ENCODE measurements around the gene APOD.
A peak's percentile ranks its signal among the peaks of the same experiment; 100 is the strongest.

DNA sequence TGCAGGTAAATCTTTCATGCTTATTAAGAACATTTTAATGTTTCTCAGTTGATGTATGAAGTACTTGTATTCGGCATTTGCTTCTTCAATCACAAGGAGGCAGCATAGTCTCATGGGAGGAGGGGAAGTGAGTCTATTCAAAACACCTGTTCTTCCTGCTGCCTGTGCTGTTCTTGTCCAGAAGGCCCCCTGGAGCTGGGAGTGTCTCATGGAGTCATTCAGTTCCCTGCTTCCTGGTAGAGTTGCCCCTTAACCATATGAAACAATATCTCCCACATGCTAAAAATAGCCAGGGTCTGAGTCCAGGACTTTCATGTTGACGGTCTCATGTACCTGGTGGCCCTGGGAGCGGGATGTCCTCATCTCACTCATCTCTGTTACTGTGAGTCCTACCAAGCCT is 25.1 kb downstream of the APOD start:
- TF ChIP-seq POLR2AphosphoS5 (IDR thresholded peaks at IDR 0.05; ENCODE audit: low read length) = no peak
- TF ChIP-seq SUZ12 (IDR thresholded peaks at IDR 0.05; ENCODE audit: unreplicated experiment) = no peak
- TF ChIP-seq, protein P1, sequence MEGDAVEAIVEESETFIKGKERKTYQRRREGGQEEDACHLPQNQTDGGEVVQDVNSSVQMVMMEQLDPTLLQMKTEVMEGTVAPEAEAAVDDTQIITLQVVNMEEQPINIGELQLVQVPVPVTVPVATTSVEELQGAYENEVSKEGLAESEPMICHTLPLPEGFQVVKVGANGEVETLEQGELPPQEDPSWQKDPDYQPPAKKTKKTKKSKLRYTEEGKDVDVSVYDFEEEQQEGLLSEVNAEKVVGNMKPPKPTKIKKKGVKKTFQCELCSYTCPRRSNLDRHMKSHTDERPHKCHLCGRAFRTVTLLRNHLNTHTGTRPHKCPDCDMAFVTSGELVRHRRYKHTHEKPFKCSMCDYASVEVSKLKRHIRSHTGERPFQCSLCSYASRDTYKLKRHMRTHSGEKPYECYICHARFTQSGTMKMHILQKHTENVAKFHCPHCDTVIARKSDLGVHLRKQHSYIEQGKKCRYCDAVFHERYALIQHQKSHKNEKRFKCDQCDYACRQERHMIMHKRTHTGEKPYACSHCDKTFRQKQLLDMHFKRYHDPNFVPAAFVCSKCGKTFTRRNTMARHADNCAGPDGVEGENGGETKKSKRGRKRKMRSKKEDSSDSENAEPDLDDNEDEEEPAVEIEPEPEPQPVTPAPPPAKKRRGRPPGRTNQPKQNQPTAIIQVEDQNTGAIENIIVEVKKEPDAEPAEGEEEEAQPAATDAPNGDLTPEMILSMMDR (IDR thresholded peaks at IDR 0.05 in 2 of 3, conservative IDR thresholded peaks at IDR 0.05 in 1 of 3; ENCODE audit: control insufficient read depth in 2 of 3, extremely low read depth in 1 of 3, insufficient read depth in 1 of 3, low read depth in 3 of 3, low read length in 3 of 3) = peak; percentile 61 to 77 (median 65); a peak in 5 of 6 replicates
- no peak for TF ChIP-seq POLR2A (IDR thresholded peaks at IDR 0.05; ENCODE audit: low read depth, low read length)
- no peak for TF ChIP-seq FOXM1 (IDR thresholded peaks at IDR 0.05; ENCODE audit: low read depth, low read length)
- TF ChIP-seq FOXK2 (IDR thresholded peaks at IDR 0.05) = no peak
- no peak for TF ChIP-seq NFXL1 (IDR thresholded peaks at IDR 0.05; ENCODE audit: borderline replicate concordance)
- no peak for TF ChIP-seq FOS (IDR thresholded peaks at IDR 0.05; ENCODE audit: borderline replicate concordance, extremely low read depth, insufficient read length)
- TF ChIP-seq, protein P2, sequence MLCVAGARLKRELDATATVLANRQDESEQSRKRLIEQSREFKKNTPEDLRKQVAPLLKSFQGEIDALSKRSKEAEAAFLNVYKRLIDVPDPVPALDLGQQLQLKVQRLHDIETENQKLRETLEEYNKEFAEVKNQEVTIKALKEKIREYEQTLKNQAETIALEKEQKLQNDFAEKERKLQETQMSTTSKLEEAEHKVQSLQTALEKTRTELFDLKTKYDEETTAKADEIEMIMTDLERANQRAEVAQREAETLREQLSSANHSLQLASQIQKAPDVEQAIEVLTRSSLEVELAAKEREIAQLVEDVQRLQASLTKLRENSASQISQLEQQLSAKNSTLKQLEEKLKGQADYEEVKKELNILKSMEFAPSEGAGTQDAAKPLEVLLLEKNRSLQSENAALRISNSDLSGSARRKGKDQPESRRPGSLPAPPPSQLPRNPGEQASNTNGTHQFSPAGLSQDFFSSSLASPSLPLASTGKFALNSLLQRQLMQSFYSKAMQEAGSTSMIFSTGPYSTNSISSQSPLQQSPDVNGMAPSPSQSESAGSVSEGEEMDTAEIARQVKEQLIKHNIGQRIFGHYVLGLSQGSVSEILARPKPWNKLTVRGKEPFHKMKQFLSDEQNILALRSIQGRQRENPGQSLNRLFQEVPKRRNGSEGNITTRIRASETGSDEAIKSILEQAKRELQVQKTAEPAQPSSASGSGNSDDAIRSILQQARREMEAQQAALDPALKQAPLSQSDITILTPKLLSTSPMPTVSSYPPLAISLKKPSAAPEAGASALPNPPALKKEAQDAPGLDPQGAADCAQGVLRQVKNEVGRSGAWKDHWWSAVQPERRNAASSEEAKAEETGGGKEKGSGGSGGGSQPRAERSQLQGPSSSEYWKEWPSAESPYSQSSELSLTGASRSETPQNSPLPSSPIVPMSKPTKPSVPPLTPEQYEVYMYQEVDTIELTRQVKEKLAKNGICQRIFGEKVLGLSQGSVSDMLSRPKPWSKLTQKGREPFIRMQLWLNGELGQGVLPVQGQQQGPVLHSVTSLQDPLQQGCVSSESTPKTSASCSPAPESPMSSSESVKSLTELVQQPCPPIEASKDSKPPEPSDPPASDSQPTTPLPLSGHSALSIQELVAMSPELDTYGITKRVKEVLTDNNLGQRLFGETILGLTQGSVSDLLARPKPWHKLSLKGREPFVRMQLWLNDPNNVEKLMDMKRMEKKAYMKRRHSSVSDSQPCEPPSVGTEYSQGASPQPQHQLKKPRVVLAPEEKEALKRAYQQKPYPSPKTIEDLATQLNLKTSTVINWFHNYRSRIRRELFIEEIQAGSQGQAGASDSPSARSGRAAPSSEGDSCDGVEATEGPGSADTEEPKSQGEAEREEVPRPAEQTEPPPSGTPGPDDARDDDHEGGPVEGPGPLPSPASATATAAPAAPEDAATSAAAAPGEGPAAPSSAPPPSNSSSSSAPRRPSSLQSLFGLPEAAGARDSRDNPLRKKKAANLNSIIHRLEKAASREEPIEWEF (IDR thresholded peaks at IDR 0.05; ENCODE audit: insufficient replicate concordance, low read depth, low read length) = no peak
- no peak for TF ChIP-seq RCOR1 (conservative IDR thresholded peaks at IDR 0.05; ENCODE audit: low read depth, low read length)
- TF ChIP-seq EZH2 (IDR thresholded peaks at IDR 0.05; ENCODE audit: borderline replicate concordance, control insufficient read depth, low read depth, low read length) = no peak
- TF ChIP-seq, protein P3, sequence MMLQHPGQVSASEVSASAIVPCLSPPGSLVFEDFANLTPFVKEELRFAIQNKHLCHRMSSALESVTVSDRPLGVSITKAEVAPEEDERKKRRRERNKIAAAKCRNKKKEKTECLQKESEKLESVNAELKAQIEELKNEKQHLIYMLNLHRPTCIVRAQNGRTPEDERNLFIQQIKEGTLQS (IDR thresholded peaks at IDR 0.05; ENCODE audit: borderline replicate concordance, extremely low read depth, low read depth, low read length) = no peak
- TF ChIP-seq JUND (IDR thresholded peaks at IDR 0.05; ENCODE audit: low read depth, low read length) = no peak

All from GM12878 (cell line).